HepG2 (cell line): ENCODE data around the gene ABI3BP.

ENCODE experiments used
- EZH2 ChIP-seq: conservative IDR thresholded peaks from 2 replicates; pipeline ENCODE4 v1.6.1; 2012; ENCODE audit warnings: mild to moderate bottlenecking, low read depth, low read length, moderate library complexity
- GLI4 ChIP-seq: sonication (generic); formaldehyde crosslinking; IDR thresholded peaks from 2 replicates; pipeline ENCODE4 v1.5.1; 2020; ENCODE audit warnings: missing genetic modification reagents, mild to moderate bottlenecking, moderate library complexity, borderline replicate concordance
- HNRNPLL ChIP-seq: fragments of 200-400 bp; formaldehyde crosslinking; IDR thresholded peaks from 2 replicates; pipeline ENCODE4 v1.6.1; 2017; ENCODE audit warnings: mild to moderate bottlenecking, low read depth, low read length; ENCODE audit not compliant: poor library complexity, severe bottlenecking
- KLF6 ChIP-seq: IDR thresholded peaks from 2 replicates; pipeline ENCODE4 v1.8.0; 2016; ENCODE audit warnings: missing biosample characterization, missing genetic modification reagents
- POLR2A ChIP-seq, 2 experiments: IDR thresholded peaks; 2 replicates each; pipeline ENCODE4 v1.6.1; 2011; ENCODE audit warnings: low read depth in 2 of 2, low read length in 2 of 2, mild to moderate bottlenecking in 1 of 2, moderate library complexity in 1 of 2; ENCODE audit not compliant: insufficient read depth in 1 of 2
- RELA ChIP-seq: sonication (generic); formaldehyde crosslinking; IDR thresholded peaks from 2 replicates; pipeline ENCODE4 v1.4.0; 2020; ENCODE audit warnings: missing genetic modification reagents
- SMAD1 ChIP-seq: sonication (generic); formaldehyde crosslinking; IDR thresholded peaks from 2 replicates; pipeline ENCODE4 v1.4.0; 2020; ENCODE audit warnings: missing genetic modification reagents, low read depth, mild to moderate bottlenecking, borderline replicate concordance
- SMAD9 ChIP-seq: sonication (generic); formaldehyde crosslinking; IDR thresholded peaks from 2 replicates; pipeline ENCODE4 v1.5.1; 2020; ENCODE audit warnings: mild to moderate bottlenecking, missing genetic modification reagents
- ZNF431 ChIP-seq: sonication (generic); formaldehyde crosslinking; IDR thresholded peaks from 2 replicates; pipeline ENCODE4 v1.9.0; 2022; ENCODE audit warnings: missing genetic modification reagents, low read depth, mild to moderate bottlenecking, borderline replicate concordance
- ZNF75D ChIP-seq: sonication (generic); formaldehyde crosslinking; IDR thresholded peaks from 2 replicates; pipeline ENCODE4 v1.8.1; 2023; ENCODE audit warnings: missing genetic modification reagents, mild to moderate bottlenecking, borderline replicate concordance
- TF ChIP-seq, protein P1 (sequence below): sonication (generic); formaldehyde crosslinking; IDR thresholded peaks from 2 replicates; pipeline ENCODE4 v1.4.0; 2020; ENCODE audit warnings: mild to moderate bottlenecking, missing genetic modification reagents

DNA sequence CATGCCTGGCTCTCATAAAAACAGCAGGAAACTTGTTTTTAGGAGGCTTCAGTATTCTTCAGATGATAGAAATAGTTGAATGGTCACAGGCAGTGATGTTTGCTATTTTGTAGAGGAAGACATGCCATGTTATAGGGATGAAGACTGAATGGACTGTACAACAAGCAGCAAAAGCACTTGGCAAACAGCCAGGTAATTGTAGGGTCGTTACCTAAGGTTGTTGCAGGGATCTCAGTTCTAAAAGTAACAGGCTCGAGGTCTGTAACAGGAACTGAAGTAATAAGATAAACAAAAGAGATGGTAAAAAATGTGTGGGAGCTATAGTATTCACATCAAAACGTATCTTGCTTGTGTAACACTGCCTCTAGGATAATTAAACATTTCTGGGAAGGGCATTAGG, 167.6 kb downstream of the ABI3BP start:
- no peak for TF ChIP-seq SMAD9 (CRISPR knock-in tag)
- no peak for TF ChIP-seq GLI4 (CRISPR knock-in tag)
- TF ChIP-seq, protein P1, sequence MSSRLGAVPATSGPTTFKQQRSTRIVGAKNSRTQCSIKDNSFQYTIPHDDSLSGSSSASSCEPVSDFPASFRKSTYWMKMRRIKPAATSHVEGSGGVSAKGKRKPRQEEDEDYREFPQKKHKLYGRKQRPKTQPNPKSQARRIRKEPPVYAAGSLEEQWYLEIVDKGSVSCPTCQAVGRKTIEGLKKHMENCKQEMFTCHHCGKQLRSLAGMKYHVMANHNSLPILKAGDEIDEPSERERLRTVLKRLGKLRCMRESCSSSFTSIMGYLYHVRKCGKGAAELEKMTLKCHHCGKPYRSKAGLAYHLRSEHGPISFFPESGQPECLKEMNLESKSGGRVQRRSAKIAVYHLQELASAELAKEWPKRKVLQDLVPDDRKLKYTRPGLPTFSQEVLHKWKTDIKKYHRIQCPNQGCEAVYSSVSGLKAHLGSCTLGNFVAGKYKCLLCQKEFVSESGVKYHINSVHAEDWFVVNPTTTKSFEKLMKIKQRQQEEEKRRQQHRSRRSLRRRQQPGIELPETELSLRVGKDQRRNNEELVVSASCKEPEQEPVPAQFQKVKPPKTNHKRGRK (CRISPR knock-in tag) = no peak
- no peak for TF ChIP-seq KLF6 (CRISPR knock-in tag)
- TF ChIP-seq ZNF75D = no peak
- TF ChIP-seq POLR2A (IDR thresholded peaks at IDR 0.05; ENCODE audit: insufficient read depth in 1 of 2, low read depth in 2 of 2, low read length in 2 of 2) = no peak
- TF ChIP-seq ZNF431 (CRISPR knock-in tag) = no peak
- TF ChIP-seq HNRNPLL = no peak
- no peak for TF ChIP-seq EZH2
- no peak for TF ChIP-seq RELA
- no peak for TF ChIP-seq SMAD1
